Measurements from ENCODE around the gene DBNL. TPM values are rescaled to one million over a fixed set of nuclear protein-coding genes. Genes with fewer than 3 reads are reported as not detected.

The DBNL gene
- total and polyA plus RNA-seq, 2 of the 13 experiments (the other 11 are each of a cell fraction or from before 2014, with no cell fraction given): 20.8 to 35.1 TPM

- H3K9me3 ChIP-seq (ENCODE audit: low read length): no peaks in the 10 kb centered on the region
- no peak overlapping the region for H2AFZ ChIP-seq (ENCODE audit: low read length)
- no peak overlapping the region for H3K4me3 ChIP-seq (replicated peaks in 1 of 3; ENCODE audit: insufficient read depth in 1 of 3, low read depth in 2 of 3, low read length in 3 of 3)
- peaks cover 2 to 14% of the 10 kb centered on the region in 2 experiments; a peak in 2 of 5 replicates for H3K27me3 ChIP-seq (ENCODE audit: control insufficient read depth in 1 of 2, insufficient read depth in 2 of 2, low read length in 2 of 2)
- intact Hi-C loops (cut with micrococcal nuclease; ENCODE audit: unreplicated experiment): no loop called here
- H3K27ac ChIP-seq (ENCODE audit: extremely low read length, insufficient read depth, low read length): no peak overlapping the region
- H4K20me1 ChIP-seq (ENCODE audit: insufficient read depth, low read length): no peaks in the 10 kb centered on the region
- no peak for ATAC-seq
- H3K4me2 ChIP-seq (ENCODE audit: low read depth, low read length): peak overlapping the region; percentile 23; the same call in 1 of the 2 replicates
- in situ Hi-C loops (cut with HindIII; ENCODE audit: extremely low pct_ligation_motif_present, low pct_unique_long_range_greater_than_20kb): no loop called here
- no peak for DNase-seq (ENCODE audit: low spot score)
- no peaks in the 10 kb centered on the region for H3K79me2 ChIP-seq (ENCODE audit: insufficient read depth, low read length)
- 18% methylated on average over 4 of the region's 6 CpGs for WGBS (ENCODE audit: low lambda C conversion rate)
- no TSS peak for BruUV-seq (replicated peaks)
- H3K36me3 ChIP-seq (replicated peaks in 1 of 2; ENCODE audit: control insufficient read depth in 1 of 2, insufficient read depth in 2 of 2, low read length in 2 of 2): no peaks in the 10 kb centered on the region
- peaks cover 65% of the 10 kb centered on the region for H3K4me1 ChIP-seq (ENCODE audit: insufficient read depth, low read length)
- ChIA-PET POLR2A (interaction anchor here (0.5 to 1.1 kb wide), 3 partner anchors 9 to 17 kb away, joined by 3 to 4 read pairs (median 3); no protein-coding TSS in a partner anchor), CTCF (ENCODE audit: low intra/inter-chr PET ratio, low total read pairs) (no interaction called here)
- no peak for FAIRE-seq
- no peak overlapping the region for H3K9ac ChIP-seq (ENCODE audit: insufficient read depth, low read depth, low read length)
- TF ChIP-seq ZSCAN31 (CRISPR knock-in tag; IDR thresholded peaks at IDR 0.05; ENCODE audit: low read depth) (no peak), NPAS2 (CRISPR knock-in tag; IDR thresholded peaks at IDR 0.05; ENCODE audit: borderline replicate concordance) (no peak), SAP130 (CRISPR knock-in tag; IDR thresholded peaks at IDR 0.05; ENCODE audit: low read depth) (peak; percentile 16; the same call in 1 of the 2 replicates), ZMYM3 (CRISPR knock-in tag; IDR thresholded peaks at IDR 0.05) (0 out of 2 replicates have a peak, but pooled peaks have one; percentile 36), ATF4 (CRISPR knock-in tag; IDR thresholded peaks at IDR 0.05) (peak in 1 of 2 experiments; percentile 81; a peak in 2 of 4 replicates), RXRB (CRISPR knock-in tag; IDR thresholded peaks at IDR 0.05; ENCODE audit: borderline replicate concordance) (0 out of 2 replicates have a peak, but pooled peaks have one; percentile 33), ZNF619 (CRISPR knock-in tag; IDR thresholded peaks at IDR 0.05) (no peak), HNF4A (CRISPR knock-in tag; IDR thresholded peaks at IDR 0.05) (peak; percentile 22; the same call in 1 of the 2 replicates), AHR (CRISPR knock-in tag; IDR thresholded peaks at IDR 0.05) (no peak), CEBPG (CRISPR knock-in tag; IDR thresholded peaks at IDR 0.05) (peak; percentile 67), CEBPB (IDR thresholded peaks at IDR 0.05; ENCODE audit: borderline replicate concordance, low read depth, low read length) (0 out of 2 replicates have a peak, but pooled peaks have one; percentile 0), ZNF770 (CRISPR knock-in tag; IDR thresholded peaks at IDR 0.05) (peak; percentile 81), NBN (conservative IDR thresholded peaks at IDR 0.05) (no peak), RARA (CRISPR knock-in tag; IDR thresholded peaks at IDR 0.05) (peak; percentile 64; the same call in 1 of the 2 replicates)
- TF ChIP-seq, protein P1, sequence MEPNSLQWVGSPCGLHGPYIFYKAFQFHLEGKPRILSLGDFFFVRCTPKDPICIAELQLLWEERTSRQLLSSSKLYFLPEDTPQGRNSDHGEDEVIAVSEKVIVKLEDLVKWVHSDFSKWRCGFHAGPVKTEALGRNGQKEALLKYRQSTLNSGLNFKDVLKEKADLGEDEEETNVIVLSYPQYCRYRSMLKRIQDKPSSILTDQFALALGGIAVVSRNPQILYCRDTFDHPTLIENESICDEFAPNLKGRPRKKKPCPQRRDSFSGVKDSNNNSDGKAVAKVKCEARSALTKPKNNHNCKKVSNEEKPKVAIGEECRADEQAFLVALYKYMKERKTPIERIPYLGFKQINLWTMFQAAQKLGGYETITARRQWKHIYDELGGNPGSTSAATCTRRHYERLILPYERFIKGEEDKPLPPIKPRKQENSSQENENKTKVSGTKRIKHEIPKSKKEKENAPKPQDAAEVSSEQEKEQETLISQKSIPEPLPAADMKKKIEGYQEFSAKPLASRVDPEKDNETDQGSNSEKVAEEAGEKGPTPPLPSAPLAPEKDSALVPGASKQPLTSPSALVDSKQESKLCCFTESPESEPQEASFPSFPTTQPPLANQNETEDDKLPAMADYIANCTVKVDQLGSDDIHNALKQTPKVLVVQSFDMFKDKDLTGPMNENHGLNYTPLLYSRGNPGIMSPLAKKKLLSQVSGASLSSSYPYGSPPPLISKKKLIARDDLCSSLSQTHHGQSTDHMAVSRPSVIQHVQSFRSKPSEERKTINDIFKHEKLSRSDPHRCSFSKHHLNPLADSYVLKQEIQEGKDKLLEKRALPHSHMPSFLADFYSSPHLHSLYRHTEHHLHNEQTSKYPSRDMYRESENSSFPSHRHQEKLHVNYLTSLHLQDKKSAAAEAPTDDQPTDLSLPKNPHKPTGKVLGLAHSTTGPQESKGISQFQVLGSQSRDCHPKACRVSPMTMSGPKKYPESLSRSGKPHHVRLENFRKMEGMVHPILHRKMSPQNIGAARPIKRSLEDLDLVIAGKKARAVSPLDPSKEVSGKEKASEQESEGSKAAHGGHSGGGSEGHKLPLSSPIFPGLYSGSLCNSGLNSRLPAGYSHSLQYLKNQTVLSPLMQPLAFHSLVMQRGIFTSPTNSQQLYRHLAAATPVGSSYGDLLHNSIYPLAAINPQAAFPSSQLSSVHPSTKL (CRISPR knock-in tag; IDR thresholded peaks at IDR 0.05): 0 out of 2 replicates have a peak, but pooled peaks have one; percentile 8
- TF ChIP-seq, protein P2, sequence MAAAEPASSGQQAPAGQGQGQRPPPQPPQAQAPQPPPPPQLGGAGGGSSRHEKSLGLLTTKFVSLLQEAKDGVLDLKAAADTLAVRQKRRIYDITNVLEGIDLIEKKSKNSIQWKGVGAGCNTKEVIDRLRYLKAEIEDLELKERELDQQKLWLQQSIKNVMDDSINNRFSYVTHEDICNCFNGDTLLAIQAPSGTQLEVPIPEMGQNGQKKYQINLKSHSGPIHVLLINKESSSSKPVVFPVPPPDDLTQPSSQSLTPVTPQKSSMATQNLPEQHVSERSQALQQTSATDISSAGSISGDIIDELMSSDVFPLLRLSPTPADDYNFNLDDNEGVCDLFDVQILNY (CRISPR knock-in tag; conservative IDR thresholded peaks at IDR 0.05): no peak
Observed at GRCh38 chr7:44098092-44099068, 53.9 kb downstream of the DBNL start.
